IMR-90 (cell line): Measurements from ENCODE around the gene LIMS2. TPM values are rescaled to one million over a fixed set of nuclear protein-coding genes. Genes with fewer than 3 reads are reported as not detected.

ENCODE experiments used
- ATAC-seq: fragments of 200-7000 bp; cut with Tn5 transposase; 2 replicates; pipeline ENCODE4 v1.9.1; 2020; ENCODE audit warnings: low read depth, mild to moderate bottlenecking, moderate library complexity
- BruUV-seq: library from RNA; stranded (reverse); fragments of 400-500 nt; replicated peaks from 2 replicates; lab custom pipeline; 2021; lab: Mats Ljungman, UMichigan
- CTCF ChIA-PET: fragments of 300-600 bp; formaldehyde crosslinking; extraction: SDS; loops from one replicate; lab custom pipeline; 2021; ENCODE audit warnings: antibody characterized with exemption; lab: Yijun Ruan, JAX
- POLR2A ChIA-PET: fragments of 300-600 bp; sonication (Branson Sonifier 250); formaldehyde crosslinking; loops from one replicate; lab custom pipeline; 2022; ENCODE audit warnings: antibody characterized with exemption; ENCODE audit not compliant: unreplicated experiment; lab: Charles Lee
- DNase-seq: peaks from one replicate; pipeline ENCODE4 v3.0.0; 2013
- H2AFZ ChIP-seq: replicated peaks from 2 replicates; pipeline ENCODE3; 2013; ENCODE audit warnings: low read length, mild to moderate bottlenecking; ENCODE audit not compliant: poor library complexity
- H2AK5ac ChIP-seq: 2 replicates; pipeline ENCODE4 v1.6.1; 2013; ENCODE audit warnings: low read depth, low read length, inconsistent platforms
- H2AK9ac ChIP-seq: replicated peaks from 2 replicates; pipeline ENCODE3; 2013; ENCODE audit warnings: mild to moderate bottlenecking, low read depth, low read length, moderate library complexity; ENCODE audit not compliant: poor library complexity
- H2BK120ac ChIP-seq: 2 replicates; pipeline ENCODE4 v1.6.1; 2013; ENCODE audit warnings: low read depth, low read length, inconsistent platforms
- H2BK15ac ChIP-seq: 3 replicates; pipeline ENCODE4 v1.6.1; 2013; ENCODE audit warnings: low read depth, low read length, inconsistent platforms
- H2BK20ac ChIP-seq: 2 replicates; pipeline ENCODE4 v1.6.1; 2013; ENCODE audit warnings: low read depth, mild to moderate bottlenecking, inconsistent platforms, low read length, moderate library complexity
- H2BK5ac ChIP-seq: 2 replicates; pipeline ENCODE4 v1.6.1; 2013; ENCODE audit warnings: mild to moderate bottlenecking, low read depth, low read length, inconsistent platforms; ENCODE audit not compliant: poor library complexity, severe bottlenecking
- H3K14ac ChIP-seq: replicated peaks from 2 replicates; pipeline ENCODE4 v1.6.1; 2013; ENCODE audit warnings: low read depth, low read length, inconsistent platforms
- H3K18ac ChIP-seq: 2 replicates; pipeline ENCODE4 v1.6.1; 2013; ENCODE audit warnings: low read depth, low read length, control low read depth
- H3K23ac ChIP-seq: 2 replicates; pipeline ENCODE4 v1.6.1; 2013; ENCODE audit warnings: low read depth, low read length, inconsistent platforms
- H3K27ac ChIP-seq: 2 replicates; pipeline ENCODE4 v1.5.1; 2013; ENCODE audit warnings: mild to moderate bottlenecking, control low read depth, low read length; ENCODE audit not compliant: insufficient read depth
- H3K27me3 ChIP-seq: 2 replicates; pipeline ENCODE4 v1.6.1; 2013; ENCODE audit warnings: low read length; ENCODE audit not compliant: control insufficient read depth, insufficient read depth
- H3K36me3 ChIP-seq: 2 replicates; pipeline ENCODE4 v1.6.1; 2013; ENCODE audit warnings: low read length, mixed read lengths; ENCODE audit not compliant: control insufficient read depth, insufficient read depth
- H3K4ac ChIP-seq: 2 replicates; pipeline ENCODE4 v1.6.1; 2013; ENCODE audit warnings: low read depth, low read length, inconsistent platforms
- H3K4me1 ChIP-seq: 2 replicates; pipeline ENCODE4 v1.6.1; 2013; ENCODE audit warnings: low read length, mixed read lengths; ENCODE audit not compliant: control insufficient read depth, insufficient read depth
- H3K4me2 ChIP-seq: 2 replicates; pipeline ENCODE4 v1.6.1; 2013; ENCODE audit warnings: low read depth, mild to moderate bottlenecking, control low read depth, low read length, moderate library complexity
- H3K4me3 ChIP-seq: 2 replicates; pipeline ENCODE4 v1.5.1; 2013; ENCODE audit warnings: low read depth, mild to moderate bottlenecking, control low read depth, low read length, moderate library complexity; ENCODE audit not compliant: insufficient read depth
- H3K56ac ChIP-seq: 2 replicates; pipeline ENCODE4 v1.6.1; 2013; ENCODE audit warnings: low read length, inconsistent platforms; ENCODE audit not compliant: insufficient read depth; ENCODE audit errors: extremely low read depth
- H3K79me1 ChIP-seq, 2 experiments: 2 replicates each; pipeline ENCODE4 v1.6.1; 2013; ENCODE audit warnings: low read length in 2 of 2, inconsistent platforms in 1 of 2, low read depth in 1 of 2
- H3K9ac ChIP-seq: 2 replicates; pipeline ENCODE4 v1.6.1; 2013; ENCODE audit warnings: low read depth, low read length, control low read depth
- H3K9me1 ChIP-seq: 2 replicates; pipeline ENCODE4 v1.6.1; 2013; ENCODE audit warnings: low read length, inconsistent platforms; ENCODE audit not compliant: insufficient read depth
- H3K9me3 ChIP-seq: 2 replicates; pipeline ENCODE4 v1.6.1; 2013; ENCODE audit warnings: low read length; ENCODE audit not compliant: control insufficient read depth, insufficient read depth
- H4K20me1 ChIP-seq: 2 replicates; pipeline ENCODE4 v1.6.1; 2013; ENCODE audit warnings: low read length, inconsistent platforms; ENCODE audit not compliant: insufficient read depth
- H4K5ac ChIP-seq: 2 replicates; pipeline ENCODE4 v1.6.1; 2013; ENCODE audit warnings: mild to moderate bottlenecking, low read depth, low read length, control low read depth
- H4K8ac ChIP-seq, 2 experiments: 2 replicates each; pipeline ENCODE4 v1.6.1; 2013; ENCODE audit warnings: low read depth in 2 of 2, low read length in 2 of 2, control low read depth in 1 of 2, inconsistent platforms in 1 of 2
- H4K91ac ChIP-seq: 2 replicates; pipeline ENCODE4 v1.6.1; 2013; ENCODE audit warnings: low read depth, low read length, inconsistent platforms; ENCODE audit not compliant: insufficient read depth
- BHLHE40 ChIP-seq: fragments of 150-350 bp; IDR thresholded peaks from 2 replicates; pipeline ENCODE4 v1.6.1; 2016; ENCODE audit warnings: mild to moderate bottlenecking, low read depth, low read length
- CEBPB ChIP-seq: IDR thresholded peaks from 2 replicates; pipeline ENCODE4 v1.6.1; 2012; ENCODE audit warnings: low read depth, low read length, improper control_type of control experiment
- CHD1 ChIP-seq: IDR thresholded peaks from 2 replicates; pipeline ENCODE4 v1.6.1; 2012; ENCODE audit warnings: low read depth, low read length, improper control_type of control experiment
- MAFK ChIP-seq: IDR thresholded peaks from 2 replicates; pipeline ENCODE4 v1.6.1; 2012; ENCODE audit warnings: low read depth, low read length, improper control_type of control experiment
- MAZ ChIP-seq: IDR thresholded peaks from 2 replicates; pipeline ENCODE4 v1.6.1; 2012; ENCODE audit warnings: low read depth, mild to moderate bottlenecking, low read length, improper control_type of control experiment, moderate library complexity, borderline replicate concordance
- MXI1 ChIP-seq: IDR thresholded peaks from 2 replicates; pipeline ENCODE4 v1.6.1; 2012; ENCODE audit warnings: low read depth, mild to moderate bottlenecking, low read length, moderate library complexity, borderline replicate concordance
- NFE2L2 ChIP-seq: fragments of 150-350 bp; IDR thresholded peaks from 2 replicates; pipeline ENCODE4 v1.6.1; 2016; ENCODE audit warnings: low read depth, mild to moderate bottlenecking, low read length
- POLR2A ChIP-seq: IDR thresholded peaks from 2 replicates; pipeline ENCODE4 v1.6.1; 2012; ENCODE audit warnings: mild to moderate bottlenecking, low read depth, low read length
- RAD21 ChIP-seq: IDR thresholded peaks from 2 replicates; pipeline ENCODE4 v1.6.1; 2012; ENCODE audit warnings: low read length, improper control_type of control experiment
- RCOR1 ChIP-seq: IDR thresholded peaks from 2 replicates; pipeline ENCODE4 v1.6.1; 2012; ENCODE audit warnings: mild to moderate bottlenecking, low read length, improper control_type of control experiment; ENCODE audit not compliant: insufficient replicate concordance
- RFX5 ChIP-seq: IDR thresholded peaks from 2 replicates; pipeline ENCODE4 v1.8.0; 2012; ENCODE audit warnings: low read depth, mild to moderate bottlenecking, low read length, moderate library complexity
- SMC3 ChIP-seq: fragments of 150-350 bp; IDR thresholded peaks from 2 replicates; pipeline ENCODE4 v1.6.1; 2016; ENCODE audit warnings: low read depth, mild to moderate bottlenecking, antibody characterized with exemption, low read length, moderate library complexity
- WGBS, 2 experiments: methylation state at CpG; one replicate each; pipeline versions ENCODE4 v1.1.5 to v1.1.7; 2013; ENCODE audit warnings: missing lambda C conversion rate in 2 of 2; ENCODE audit not compliant: insufficient read length in 1 of 2; ENCODE audit errors: extremely low coverage in 2 of 2; 5-methylcytosine and 5-hydroxymethylcytosine counted together
- dilution Hi-C: fragments of 300-500 bp; cut with HindIII; formaldehyde crosslinking; loops from one replicate; pipeline ENCODE4 v1.14.3; 2018; ENCODE audit warnings: low sequenced_read_pairs; ENCODE audit not compliant: unreplicated experiment
- in situ Hi-C: fragments of 300-500 bp; cut with MboI; formaldehyde crosslinking; loops from 3 replicates; pipeline ENCODE4 v1.14.3; 2019; ENCODE audit warnings: low sequenced_read_pairs, inconsistent platforms, mixed read lengths
- intact Hi-C: fragments of 100-400 bp; cut with micrococcal nuclease; formaldehyde crosslinking; loops from 2 replicates; pipeline ENCODE4 v1.10.0; 2022
- polyA plus RNA-seq, 3 experiments: library from polyadenylated mRNA; depleted of rRNA; stranded (reverse); fragments of >200 nt; gene quantifications; 2 replicates each; pipeline ENCODE4 v1.2.3, GENCODE V29; 2012; ENCODE audit warnings: low replicate concordance in 1 of 3
- total RNA-seq: library from RNA; depleted of rRNA; stranded (reverse); fragments of >200 nt; gene quantifications from 2 replicates; pipeline ENCODE4 v1.2.3, GENCODE V29; 2012
- TF ChIP-seq, protein P1 (sequence below): fragments of 150-350 bp; IDR thresholded peaks from 2 replicates; pipeline ENCODE4 v1.6.1; 2016; ENCODE audit warnings: low read depth, mild to moderate bottlenecking, low read length, moderate library complexity, borderline replicate concordance
- TF ChIP-seq, protein P2 (sequence below): conservative IDR thresholded peaks from 2 replicates; pipeline ENCODE4 v1.5.1; 2012; ENCODE audit warnings: mild to moderate bottlenecking, low read depth, low read length, improper control_type of control experiment

LIMS2 gene
- total and polyA plus RNA-seq, 2 of the 4 experiments (the other 2 are of a cell fraction), result 1.3 to 18.8 TPM

DNA sequence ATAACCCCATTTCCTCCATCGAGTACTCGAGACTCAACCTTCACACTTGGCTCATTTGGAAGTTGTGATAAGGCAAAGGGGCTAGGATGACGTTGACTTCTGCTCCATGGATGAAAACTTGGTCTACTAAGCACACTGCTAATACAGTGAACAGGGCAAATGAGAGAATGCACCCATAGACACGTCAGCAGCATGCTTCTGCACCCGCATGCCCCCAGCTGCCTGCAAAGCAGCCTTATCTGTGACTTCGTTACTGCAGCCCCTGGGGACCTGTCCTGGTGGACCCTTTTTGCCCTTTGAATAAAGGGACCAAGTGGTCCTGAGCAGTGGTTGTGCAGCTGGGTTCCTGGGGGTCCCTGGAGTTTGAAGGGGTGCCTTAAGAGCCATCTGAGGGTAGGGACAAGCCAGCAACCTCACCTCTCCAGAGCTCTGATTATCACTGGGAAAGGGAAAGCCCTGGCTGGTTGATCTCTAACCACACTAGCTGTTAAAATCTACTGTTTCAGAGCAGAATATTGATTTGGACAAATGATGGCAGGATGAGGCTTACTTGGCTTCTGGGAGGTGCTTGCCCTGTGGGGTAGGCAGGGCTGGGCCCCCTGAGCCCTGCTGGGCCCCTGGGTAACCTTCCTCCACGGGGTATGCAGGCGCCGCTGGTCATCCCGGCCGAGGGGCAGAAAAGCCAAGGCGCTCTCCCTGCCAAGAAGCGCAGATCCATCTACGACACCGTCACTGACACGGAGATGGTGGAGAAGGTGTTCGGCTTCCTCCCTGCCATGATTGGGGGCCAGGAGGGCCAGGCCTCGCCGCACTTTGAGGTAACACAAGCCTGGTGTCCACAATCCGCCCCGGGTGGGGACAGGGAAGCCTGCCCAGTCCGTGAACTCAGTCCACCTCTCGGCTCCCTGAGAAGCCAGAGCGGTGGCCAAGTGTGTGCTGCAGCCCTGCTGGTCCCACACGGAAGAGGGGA, 67.0 kb downstream of the LIMS2 start:
- no peaks in the 10 kb centered on the region for H3K36me3 ChIP-seq
- no peak overlapping the region for H2BK20ac ChIP-seq
- H3K56ac ChIP-seq, result no peak overlapping the region
- BruUV-seq, result no TSS peak
- no peak overlapping the region for H2AK9ac ChIP-seq
- no peak overlapping the region for H3K14ac ChIP-seq
- H4K5ac ChIP-seq, result no peak overlapping the region
- H2BK120ac ChIP-seq, result no peak overlapping the region
- no peak overlapping the region for H3K4me2 ChIP-seq
- H3K9me3 ChIP-seq, result peaks cover 20% of the 10 kb centered on the region
- peaks cover 18% of the 10 kb centered on the region for H3K27me3 ChIP-seq
- POLR2A ChIA-PET, result no interaction called here
- intact Hi-C loops, result loop anchor here (2.0 kb wide), 1 partner anchor 14 kb away; no protein-coding TSS in a partner anchor
- CTCF ChIA-PET, result no interaction called here
- no peak overlapping the region for H2BK5ac ChIP-seq
- in situ Hi-C loops, result no loop called here
- no peak overlapping the region for H3K9ac ChIP-seq
- 70% methylated on average over 18 of the region's 25 CpGs; no CpG with 5 or more reads in 1 of the 2 experiments for WGBS, 2 experiments
- ATAC-seq (no peak), DNase-seq (no peak)
- H2AK5ac ChIP-seq, result no peak overlapping the region
- H3K23ac ChIP-seq, result no peak overlapping the region
- H2AFZ ChIP-seq, result no peak overlapping the region
- H3K18ac ChIP-seq, result no peak overlapping the region
- H4K8ac ChIP-seq, result no peak overlapping the region
- H3K4me1 ChIP-seq, result no peaks in the 10 kb centered on the region
- no peaks in the 10 kb centered on the region for H4K20me1 ChIP-seq
- H2BK15ac ChIP-seq, result no peak overlapping the region
- dilution Hi-C loops, result no loop called here
- no peak overlapping the region for H3K27ac ChIP-seq
- H3K4me3 ChIP-seq, result no peak overlapping the region
- no peaks in the 10 kb centered on the region for H3K79me1 ChIP-seq
- no peak overlapping the region for H4K91ac ChIP-seq
- no peaks in the 10 kb centered on the region for H3K9me1 ChIP-seq
- H3K4ac ChIP-seq, result no peak overlapping the region
- TF ChIP-seq, protein P1, sequence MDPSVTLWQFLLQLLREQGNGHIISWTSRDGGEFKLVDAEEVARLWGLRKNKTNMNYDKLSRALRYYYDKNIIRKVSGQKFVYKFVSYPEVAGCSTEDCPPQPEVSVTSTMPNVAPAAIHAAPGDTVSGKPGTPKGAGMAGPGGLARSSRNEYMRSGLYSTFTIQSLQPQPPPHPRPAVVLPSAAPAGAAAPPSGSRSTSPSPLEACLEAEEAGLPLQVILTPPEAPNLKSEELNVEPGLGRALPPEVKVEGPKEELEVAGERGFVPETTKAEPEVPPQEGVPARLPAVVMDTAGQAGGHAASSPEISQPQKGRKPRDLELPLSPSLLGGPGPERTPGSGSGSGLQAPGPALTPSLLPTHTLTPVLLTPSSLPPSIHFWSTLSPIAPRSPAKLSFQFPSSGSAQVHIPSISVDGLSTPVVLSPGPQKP, result no peak
- TF ChIP-seq MXI1, result no peak
- TF ChIP-seq, protein P2, sequence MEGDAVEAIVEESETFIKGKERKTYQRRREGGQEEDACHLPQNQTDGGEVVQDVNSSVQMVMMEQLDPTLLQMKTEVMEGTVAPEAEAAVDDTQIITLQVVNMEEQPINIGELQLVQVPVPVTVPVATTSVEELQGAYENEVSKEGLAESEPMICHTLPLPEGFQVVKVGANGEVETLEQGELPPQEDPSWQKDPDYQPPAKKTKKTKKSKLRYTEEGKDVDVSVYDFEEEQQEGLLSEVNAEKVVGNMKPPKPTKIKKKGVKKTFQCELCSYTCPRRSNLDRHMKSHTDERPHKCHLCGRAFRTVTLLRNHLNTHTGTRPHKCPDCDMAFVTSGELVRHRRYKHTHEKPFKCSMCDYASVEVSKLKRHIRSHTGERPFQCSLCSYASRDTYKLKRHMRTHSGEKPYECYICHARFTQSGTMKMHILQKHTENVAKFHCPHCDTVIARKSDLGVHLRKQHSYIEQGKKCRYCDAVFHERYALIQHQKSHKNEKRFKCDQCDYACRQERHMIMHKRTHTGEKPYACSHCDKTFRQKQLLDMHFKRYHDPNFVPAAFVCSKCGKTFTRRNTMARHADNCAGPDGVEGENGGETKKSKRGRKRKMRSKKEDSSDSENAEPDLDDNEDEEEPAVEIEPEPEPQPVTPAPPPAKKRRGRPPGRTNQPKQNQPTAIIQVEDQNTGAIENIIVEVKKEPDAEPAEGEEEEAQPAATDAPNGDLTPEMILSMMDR, result no peak
- no peak for TF ChIP-seq RFX5
- no peak for TF ChIP-seq RCOR1
- TF ChIP-seq MAFK, result no peak
- TF ChIP-seq MAZ, result no peak
- no peak for TF ChIP-seq BHLHE40
- TF ChIP-seq CEBPB, result no peak
- no peak for TF ChIP-seq POLR2A
- no peak for TF ChIP-seq SMC3
- TF ChIP-seq NFE2L2, result no peak
- no peak for TF ChIP-seq RAD21
- TF ChIP-seq CHD1, result no peak
